B cell (primary cell): ENCODE measurements around the gene TPCN2. TPM values are rescaled to one million over a fixed set of nuclear protein-coding genes. Genes with fewer than 3 reads are reported as not detected.

Experiments
- ATAC-seq: fragments of 200-7000 bp; cut with Tn5 transposase; one replicate; pipeline ENCODE4 v1.10.0; 2021; ENCODE audit warnings: low read depth, mild to moderate bottlenecking, moderate number of reproducible peaks, moderate library complexity
- CTCF ChIA-PET: fragments of 350-600 bp; sonication (Branson Sonifier 250); formaldehyde crosslinking; loops from one replicate; lab custom pipeline; 2021; ENCODE audit warnings: antibody characterized with exemption, inconsistent platforms; lab: Charles Lee
- POLR2A ChIA-PET: fragments of 350-600 bp; sonication (Branson Sonifier 250); formaldehyde crosslinking; loops from one replicate; lab custom pipeline; 2021; ENCODE audit warnings: antibody characterized with exemption; lab: Charles Lee
- DNase-seq: peaks from one replicate; pipeline ENCODE4 v3.0.0; 2013
- H2AFZ ChIP-seq: 2 replicates; pipeline ENCODE4 v1.6.1; 2012; ENCODE audit warnings: mild to moderate bottlenecking, low read depth, low read length; ENCODE audit not compliant: insufficient read depth, poor library complexity, severe bottlenecking
- H3K27ac ChIP-seq, 2 donors: 1 replicate in 1 of 2; 2 replicates in 1 of 2; pipeline ENCODE4 v1.5.1; 2012 to 2013; ENCODE audit warnings: low read length in 2 of 2, mild to moderate bottlenecking in 2 of 2, moderate library complexity in 1 of 2
- H3K27me3 ChIP-seq, 4 experiments: fragments of 200-600 bp in 1 of 4; sonication (generic) in 1 of 4; replicated peaks in 1 of 4; 1 replicate in 2 of 4; 2 replicates in 2 of 4; pipeline versions ENCODE4 v1.6.1 to v1.7.0; 2013 to 2016; ENCODE audit warnings: low read length in 3 of 4, mild to moderate bottlenecking in 2 of 4, mixed read lengths in 1 of 4, moderate library complexity in 1 of 4; ENCODE audit not compliant: insufficient read depth in 4 of 4, control insufficient read depth in 3 of 4; ENCODE audit errors: control extremely low read depth in 1 of 4
- H3K36me3 ChIP-seq, 2 experiments: replicated peaks in 1 of 2; 1 replicate in 1 of 2; 2 replicates in 1 of 2; pipeline versions ENCODE4 v1.6.1 to v1.7.1; 2013; ENCODE audit warnings: low read length in 1 of 2; ENCODE audit not compliant: insufficient read depth in 2 of 2, control insufficient read depth in 1 of 2; ENCODE audit errors: control extremely low read depth in 1 of 2, extremely low read depth in 1 of 2
- H3K4me1 ChIP-seq, 2 donors: fragments of 200-600 bp in 1 of 2; sonication (generic) in 1 of 2; 1 replicate in 1 of 2; 2 replicates in 1 of 2; pipeline versions ENCODE4 v1.5.1 to v1.6.1; 2013 to 2017; ENCODE audit warnings: low read length in 2 of 2; ENCODE audit not compliant: control insufficient read depth in 2 of 2, insufficient read depth in 2 of 2
- H3K4me2 ChIP-seq: replicated peaks from 2 replicates; pipeline ENCODE3; 2012; ENCODE audit warnings: mild to moderate bottlenecking, low read depth, low read length; ENCODE audit not compliant: poor library complexity, severe bottlenecking
- H3K4me3 ChIP-seq, 5 experiments: fragments of 200-600 bp in 1 of 5; sonication (generic) in 1 of 5; 1 replicate in 3 of 5; 2 replicates in 2 of 5; pipeline versions ENCODE4 v1.5.1 to v1.7.0; 2011 to 2016; ENCODE audit warnings: low read length in 4 of 5, mild to moderate bottlenecking in 4 of 5, low read depth in 2 of 5, control low read depth in 1 of 5, moderate library complexity in 1 of 5; ENCODE audit not compliant: insufficient read depth in 1 of 5; ENCODE audit errors: control extremely low read depth in 1 of 5, extremely low read depth in 1 of 5
- H3K79me2 ChIP-seq: fragments of 200-600 bp; sonication (generic); one replicate; pipeline ENCODE4 v1.6.0; 2016; ENCODE audit warnings: low read length; ENCODE audit not compliant: control insufficient read depth, insufficient read depth
- H3K9ac ChIP-seq: fragments of 200-600 bp; sonication (generic); 2 replicates; pipeline ENCODE4 v1.6.1; 2017; ENCODE audit warnings: mild to moderate bottlenecking, low read length, moderate library complexity
- H3K9me3 ChIP-seq, 3 donors: one replicate each; pipeline versions ENCODE4 v1.6.1 to v1.7.1; 2013; ENCODE audit warnings: low read length in 2 of 3; ENCODE audit not compliant: control insufficient read depth in 2 of 3, insufficient read depth in 1 of 3; ENCODE audit errors: control extremely low read depth in 1 of 3
- H4K20me1 ChIP-seq: 2 replicates; pipeline ENCODE4 v1.6.0; 2012; ENCODE audit warnings: mild to moderate bottlenecking, low read length; ENCODE audit not compliant: insufficient read depth, control insufficient read depth, poor library complexity, severe bottlenecking
- H3K27ac Mint-ChIP-seq: one replicate; pipeline ENCODE4 v1.8.0; 2021; ENCODE audit warnings: mixed read lengths
- H3K27me3 Mint-ChIP-seq: one replicate; pipeline ENCODE4 v1.8.0; 2021; ENCODE audit warnings: mixed read lengths
- H3K4me1 Mint-ChIP-seq: one replicate; pipeline ENCODE4 v1.8.0; 2021; ENCODE audit warnings: mixed read lengths
- H3K4me3 Mint-ChIP-seq: one replicate; pipeline ENCODE4 v1.8.0; 2021; ENCODE audit warnings: mixed read lengths
- H3K9me3 Mint-ChIP-seq: one replicate; pipeline ENCODE4 v1.8.0; 2022; ENCODE audit warnings: mixed read lengths; ENCODE audit not compliant: insufficient read depth
- CTCF ChIP-seq: fragments of 200-600 bp; IDR thresholded peaks from one replicate; pipeline ENCODE4 v1.8.0; 2022; ENCODE audit warnings: antibody characterized with exemption, mild to moderate bottlenecking
- EZH2 ChIP-seq: IDR thresholded peaks from 2 replicates; pipeline ENCODE4 v1.6.1; 2012; ENCODE audit warnings: borderline replicate concordance, low read depth, mild to moderate bottlenecking, moderate library complexity, low read length; ENCODE audit not compliant: insufficient read depth, poor library complexity, severe bottlenecking
- WGBS: methylation state at CpG from one replicate; pipeline ENCODE4 v1.1.5; 2013; ENCODE audit warnings: missing lambda C conversion rate; ENCODE audit not compliant: insufficient coverage; 5-methylcytosine and 5-hydroxymethylcytosine counted together
- intact Hi-C: fragments of 100-400 bp; cut with micrococcal nuclease; formaldehyde crosslinking; loops from one replicate; pipeline ENCODE4 v1.10.0; 2022
- polyA plus RNA-seq: library from polyadenylated mRNA; depleted of rRNA; stranded (reverse); fragments of >200 nt; gene quantifications from 2 replicates; pipeline ENCODE4 v1.2.3, GENCODE V29; 2012
- total RNA-seq, 2 donors: library from RNA; stranded (reverse); fragments of 120-200 nt in 1 of 2; gene quantifications; 1 replicate in 1 of 2; 2 replicates in 1 of 2; pipeline versions ENCODE4 v1.2.3 to v1.2.4, GENCODE V29; 2013 to 2022

TPCN2 gene
- total and polyA plus RNA-seq, 2 donors (not counting 1 experiment from before 2014, with no cell fraction given), result 16.8 to 71.4 TPM

- POLR2A ChIA-PET, result no interaction called here
- H3K9me3 Mint-ChIP-seq, result peaks cover 6% of the 10 kb centered on the region
- Histone ChIP-seq H3K79me2 (no peaks in the 10 kb centered on the region), H3K27ac (no peak overlapping the region), H3K9me3 (peaks cover 0 to 15% (median 4%) of the 10 kb centered on the region in 3 donors), H4K20me1 (no peaks in the 10 kb centered on the region), H3K4me2 (no peak overlapping the region), H2AFZ (no peak overlapping the region), H3K9ac (no peak overlapping the region), H3K36me3 (no peaks in the 10 kb centered on the region), H3K27me3 (peaks cover 0 to 2% (median 0%) of the 10 kb centered on the region in 4 experiments), H3K4me3 (no peak overlapping the region), H3K4me1 (peaks cover 16 to 20% of the 10 kb centered on the region in 2 donors)
- intact Hi-C loops, result no loop called here
- peaks cover 16% of the 10 kb centered on the region for H3K4me1 Mint-ChIP-seq
- ATAC-seq, result no peak
- no peak overlapping the region for H3K4me3 Mint-ChIP-seq
- CTCF ChIA-PET, result no interaction called here
- H3K27me3 Mint-ChIP-seq, result no peaks in the 10 kb centered on the region
- DNase-seq, result no peak
- 96% methylated on average over 17 of the region's 26 CpGs for WGBS
- TF ChIP-seq EZH2 (no peak), CTCF (no peak)
- no peak overlapping the region for H3K27ac Mint-ChIP-seq
These were observed 78.5 kb downstream of the TPCN2 start for GRCh38 chr11:69127081-69127850.

- WGBS, result no CpG with 5 or more reads among the region's 1 CpG
- no peak overlapping the region for H3K27ac Mint-ChIP-seq
- CTCF ChIA-PET, result no interaction called here
These were observed 79.2 kb downstream of the TPCN2 start for GRCh38 chr11:69127884-69128283.

More at GRCh38 chr11:69127884-69128283, 79.2 kb downstream of the TPCN2 start:
- H3K4me1 ChIP-seq, result peaks cover 10 to 14% of the 10 kb centered on the region in 2 donors
- Mint-ChIP-seq H3K4me3 (no peak overlapping the region), H3K4me1 (peaks cover 10% of the 10 kb centered on the region), H3K27me3 (no peaks in the 10 kb centered on the region), H3K9me3 (peaks cover 7% of the 10 kb centered on the region)
- peaks cover 0 to 2% (median 0%) of the 10 kb centered on the region in 4 experiments for H3K27me3 ChIP-seq
- no peak overlapping the region for H3K4me3 ChIP-seq
- H3K4me2 ChIP-seq, result no peak overlapping the region
- POLR2A ChIA-PET, result no interaction called here
- ATAC-seq (no peak), DNase-seq (no peak)
- H3K79me2 ChIP-seq, result no peaks in the 10 kb centered on the region
- peaks cover 0 to 21% (median 4%) of the 10 kb centered on the region in 3 donors for H3K9me3 ChIP-seq
- H3K9ac ChIP-seq, result no peak overlapping the region
- no peaks in the 10 kb centered on the region for H4K20me1 ChIP-seq
- TF ChIP-seq EZH2 (no peak), CTCF (no peak)
- H3K27ac ChIP-seq, result no peak overlapping the region
- no peak overlapping the region for H2AFZ ChIP-seq
- H3K36me3 ChIP-seq, result no peaks in the 10 kb centered on the region
- intact Hi-C loops, result no loop called here
